ENCODE measurements around the gene CA6. TPM values are rescaled to one million over a fixed set of nuclear protein-coding genes. Genes with fewer than 3 reads are reported as not detected.

Gene CA6
- total RNA-seq, 1 experiment from 2014 or later: 0.11 TPM

GRCh38 chr1:8981169-8981568 is 35.5 kb downstream of the CA6 start (continued):
- no peak for TF ChIP-seq CTCF (IDR thresholded peaks at IDR 0.05)

GRCh38 chr1:8984203-8984602 is 38.5 kb downstream of the CA6 start:
- no peak overlapping the region for H3K4me3 Mint-ChIP-seq
- ChIA-PET POLR2A (no interaction called here), CTCF (interaction anchor here (1.6 to 1.9 kb wide), 2 partner anchors 21 kb away, joined by 7 read pairs; no protein-coding TSS in a partner anchor)
- no peak for TF ChIP-seq ZNF423 (CRISPR knock-in tag; IDR thresholded peaks at IDR 0.05)
- no peak for TF ChIP-seq FOXP4 (CRISPR knock-in tag; IDR thresholded peaks at IDR 0.05)
- TF ChIP-seq ZSCAN18 (CRISPR knock-in tag; IDR thresholded peaks at IDR 0.05): no peak
- TF ChIP-seq HMGXB4 (CRISPR knock-in tag; IDR thresholded peaks at IDR 0.05): no peak
- TF ChIP-seq NR3C1 (CRISPR knock-in tag; conservative IDR thresholded peaks at IDR 0.05; ENCODE audit: low read depth): no peak
- no peak for TF ChIP-seq SP1 (CRISPR knock-in tag; conservative IDR thresholded peaks at IDR 0.05)
- TF ChIP-seq GABPB1 (CRISPR knock-in tag; IDR thresholded peaks at IDR 0.05): no peak
- TF ChIP-seq STAT6 (CRISPR knock-in tag; conservative IDR thresholded peaks at IDR 0.05; ENCODE audit: low read depth): no peak
- TF ChIP-seq ZNF138 (CRISPR knock-in tag; conservative IDR thresholded peaks at IDR 0.05): no peak
- no peak for TF ChIP-seq ZNF396 (CRISPR knock-in tag; IDR thresholded peaks at IDR 0.05; ENCODE audit: borderline replicate concordance)
- TF ChIP-seq CREB1 (CRISPR knock-in tag; IDR thresholded peaks at IDR 0.05): no peak
- ATAC-seq (no peak), DNase-seq (ENCODE audit: low spot score) (no peak)
- peaks cover 3% of the 10 kb centered on the region; the same call in 1 of the 2 replicates for H3K27me3 Mint-ChIP-seq (ENCODE audit: low read depth)
- H3K4me1 Mint-ChIP-seq: 0 out of 2 replicates have a peak, but pooled peaks cover 2% of the 10 kb centered on the region
- no peaks in the 10 kb centered on the region for H3K36me3 Mint-ChIP-seq
- H3K27ac Mint-ChIP-seq: no peak overlapping the region
- peaks cover 9% of the 10 kb centered on the region for H3K9me3 Mint-ChIP-seq

- Mint-ChIP-seq H3K27ac (no peak overlapping the region), H3K36me3 (no peaks in the 10 kb centered on the region), H3K9me3 (peaks cover 9% of the 10 kb centered on the region), H3K27me3 (ENCODE audit: low read depth) (peaks cover 3% of the 10 kb centered on the region; the same call in 1 of the 2 replicates), H3K4me3 (no peak overlapping the region), H3K4me1 (0 out of 2 replicates have a peak, but pooled peaks cover 2% of the 10 kb centered on the region)
- POLR2A ChIA-PET: no interaction called here
- no peak for ATAC-seq
- TF ChIP-seq FOXP1 (CRISPR knock-in tag; IDR thresholded peaks at IDR 0.05; ENCODE audit: borderline replicate concordance) (no peak), GTF2I (CRISPR knock-in tag; conservative IDR thresholded peaks at IDR 0.05) (peak; percentile 72), OVOL2 (CRISPR knock-in tag; IDR thresholded peaks at IDR 0.05; ENCODE audit: borderline replicate concordance) (no peak), ZNF512 (CRISPR knock-in tag; IDR thresholded peaks at IDR 0.05; ENCODE audit: borderline replicate concordance) (no peak)
- CTCF ChIA-PET: interaction anchor here (1.0 to 6.1 kb wide), 5 partner anchors 14 to 136 kb away, joined by 3 to 50 read pairs (median 4); no protein-coding TSS in a partner anchor
- DNase-seq (ENCODE audit: low spot score): no peak
Observed at GRCh38 chr1:8984990-8985389, 39.3 kb downstream of the CA6 start.

All from WTC11 (cell line).